ENCODE data around the gene SPINT2.

SPINT2 gene

DNA sequence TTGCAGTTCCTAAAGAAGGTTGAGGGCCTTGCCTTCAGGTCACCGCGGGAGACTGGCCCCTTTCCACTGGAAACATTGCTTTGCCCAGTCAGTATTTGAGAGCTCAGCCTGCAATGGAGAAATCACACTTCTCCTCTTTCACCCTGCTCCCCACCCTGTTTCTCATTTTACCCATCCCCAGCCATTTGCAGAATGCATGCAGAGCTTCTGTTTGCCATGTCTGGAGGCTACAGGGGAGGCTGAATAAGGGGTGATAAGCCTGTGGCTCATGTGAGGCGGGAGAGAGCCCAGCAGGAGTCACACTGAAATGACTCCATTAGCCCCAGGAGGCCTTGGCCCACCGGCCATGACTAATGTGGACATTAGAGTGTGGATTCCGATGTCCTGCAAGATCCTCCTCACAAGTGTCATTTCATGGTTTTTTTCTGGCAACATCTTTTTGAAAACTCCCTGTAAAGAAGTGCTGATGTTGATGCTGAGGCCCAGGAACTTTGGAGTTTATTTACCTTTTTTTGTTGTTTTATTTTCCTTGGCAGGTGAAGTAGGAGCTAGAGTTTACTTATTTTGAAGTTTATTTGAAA is 6.3 kb downstream of the SPINT2 start:
- no peak for DNase-seq

DNA sequence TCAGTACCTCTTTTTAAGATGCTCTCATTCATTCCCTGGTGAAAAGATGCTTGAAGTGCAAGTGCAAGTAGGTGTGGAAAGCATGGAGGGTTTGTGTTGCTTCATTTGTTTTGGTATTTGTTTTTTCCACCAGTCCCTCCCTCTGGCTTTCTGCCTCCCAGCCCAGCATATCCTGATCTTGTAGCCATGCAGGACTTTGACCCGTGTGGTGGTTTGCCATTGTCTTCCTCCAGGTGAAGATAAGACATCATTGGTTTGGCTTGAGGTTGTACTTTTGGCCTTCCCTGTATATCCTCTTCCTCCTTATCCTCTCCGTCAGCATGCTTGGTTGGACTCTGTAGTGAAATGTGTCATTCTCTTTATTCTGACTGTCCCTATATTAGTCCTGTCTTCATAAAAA is 9.1 kb downstream of the SPINT2 start:
- DNase-seq = no peak

DNA sequence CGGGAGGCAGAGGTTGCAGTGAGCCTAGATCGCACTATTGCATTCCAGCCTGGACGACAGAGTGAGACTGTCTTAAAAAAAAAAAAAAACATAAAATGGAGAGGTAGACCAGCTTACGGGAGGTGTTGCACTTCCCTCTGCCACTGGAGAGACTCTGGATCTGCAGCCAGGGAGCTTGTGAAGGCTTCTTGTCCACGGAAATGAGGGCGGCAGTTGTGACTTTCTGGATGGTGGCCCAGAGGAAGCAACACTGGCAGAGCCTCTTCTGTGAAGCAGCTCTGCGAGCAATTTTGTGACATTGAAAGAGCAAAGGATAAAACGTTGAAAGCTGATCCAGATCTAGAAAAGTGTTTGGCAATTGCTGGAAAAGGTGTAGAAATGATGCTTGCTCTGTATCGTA is 10.4 kb downstream of the SPINT2 start:
- DNase-seq = peak; percentile 62

DNA sequence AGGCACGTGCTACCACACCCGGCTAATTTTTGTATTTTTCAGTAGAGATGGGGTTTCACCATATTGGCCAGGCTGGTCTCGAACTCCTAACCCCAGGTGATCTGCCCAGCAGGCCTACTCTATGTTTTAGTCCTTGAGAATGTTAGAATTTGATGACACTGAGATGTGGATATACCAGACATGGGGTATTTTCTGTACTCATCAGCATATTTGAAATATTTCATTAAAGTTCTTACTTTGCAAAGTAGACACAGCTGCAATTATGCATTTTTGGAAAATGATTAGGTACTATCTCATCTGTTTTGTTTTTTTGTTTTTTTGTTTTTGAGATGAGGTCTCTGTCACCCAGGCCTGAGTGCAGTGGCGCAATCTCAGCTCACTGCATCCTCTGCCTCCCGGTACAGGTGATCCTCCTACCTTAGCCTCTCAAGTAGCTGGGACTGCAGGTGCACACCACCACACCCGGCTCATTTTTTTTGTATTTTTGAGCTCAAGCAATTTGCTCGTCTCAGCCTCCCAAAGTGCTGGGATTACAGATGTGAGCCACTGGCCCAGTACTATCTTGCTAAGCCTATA is 12.7 kb downstream of the SPINT2 start:
- DNase-seq = no peak

DNA sequence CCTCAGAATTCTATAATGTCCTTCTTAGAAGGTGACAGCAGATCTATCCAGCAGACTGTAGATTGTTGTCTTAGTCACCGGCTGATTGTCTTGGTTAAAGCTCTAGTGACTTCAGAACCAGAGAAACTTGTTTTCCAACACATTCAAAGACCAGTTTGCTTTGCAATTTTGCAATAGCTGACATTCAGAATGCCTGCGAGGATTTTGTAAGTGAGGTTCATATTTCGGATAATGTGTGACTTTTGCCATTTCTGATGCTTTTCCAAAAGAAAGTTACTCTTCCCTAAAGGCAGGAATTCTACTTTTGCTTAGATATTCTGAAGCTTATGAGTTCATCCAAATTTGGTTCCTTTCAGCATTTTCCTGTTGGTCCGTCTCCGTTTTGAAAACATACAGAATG is 13.2 kb downstream of the SPINT2 start:
- DNase-seq = no peak

DNA sequence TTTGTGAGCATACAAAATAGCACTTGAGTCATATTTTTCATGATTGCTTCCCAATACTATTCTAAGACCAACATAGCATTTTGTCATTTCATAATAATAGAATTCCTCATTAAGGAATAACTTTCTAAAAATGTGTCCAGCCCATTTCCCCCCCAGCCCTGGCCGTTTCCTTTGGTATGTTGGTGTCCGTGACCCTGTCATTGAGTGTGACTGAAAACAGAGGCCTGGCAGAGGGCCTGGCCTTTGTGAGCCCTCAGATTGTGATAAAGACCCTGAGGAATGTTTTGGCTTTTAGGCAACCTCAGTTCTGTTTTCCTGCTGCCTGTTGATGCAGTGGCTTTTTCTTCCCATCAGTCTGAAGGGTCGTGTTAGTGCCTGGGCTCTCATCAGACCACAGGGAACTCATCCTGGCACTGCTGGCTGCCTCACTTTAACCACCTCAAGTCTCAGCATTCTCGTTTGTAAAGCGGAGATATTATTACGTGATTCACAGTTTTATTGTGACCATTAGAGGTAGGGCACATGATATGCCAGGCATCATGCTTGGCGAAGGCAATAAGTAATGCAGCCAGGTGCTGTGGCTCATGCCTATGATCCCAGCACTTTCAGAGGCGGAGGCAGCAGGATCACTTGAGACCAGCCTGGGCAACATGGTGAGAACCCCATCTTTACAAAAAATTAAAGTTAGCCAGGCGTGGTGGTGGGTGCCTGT is 13.8 kb downstream of the SPINT2 start:
- no peak for DNase-seq

DNA sequence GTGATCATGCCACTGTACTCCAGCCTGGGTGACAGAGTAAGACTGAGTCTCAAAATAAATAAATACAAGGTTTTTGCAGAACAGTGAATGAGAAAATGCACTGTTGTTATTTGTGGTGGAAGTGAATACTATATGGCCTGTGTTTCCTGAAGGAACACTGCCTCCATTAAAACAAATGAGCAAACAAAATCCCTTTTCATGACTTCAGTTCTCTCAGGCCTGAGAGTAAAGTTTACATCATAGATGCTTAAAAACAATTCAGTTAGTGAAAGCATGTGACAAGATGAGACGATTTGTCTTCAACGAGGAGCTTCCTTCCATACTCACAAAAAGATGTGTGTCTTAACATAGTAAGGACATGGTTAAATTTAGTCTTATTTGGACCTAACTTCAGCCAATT is 14.4 kb downstream of the SPINT2 start:
- no peak for DNase-seq

DNA sequence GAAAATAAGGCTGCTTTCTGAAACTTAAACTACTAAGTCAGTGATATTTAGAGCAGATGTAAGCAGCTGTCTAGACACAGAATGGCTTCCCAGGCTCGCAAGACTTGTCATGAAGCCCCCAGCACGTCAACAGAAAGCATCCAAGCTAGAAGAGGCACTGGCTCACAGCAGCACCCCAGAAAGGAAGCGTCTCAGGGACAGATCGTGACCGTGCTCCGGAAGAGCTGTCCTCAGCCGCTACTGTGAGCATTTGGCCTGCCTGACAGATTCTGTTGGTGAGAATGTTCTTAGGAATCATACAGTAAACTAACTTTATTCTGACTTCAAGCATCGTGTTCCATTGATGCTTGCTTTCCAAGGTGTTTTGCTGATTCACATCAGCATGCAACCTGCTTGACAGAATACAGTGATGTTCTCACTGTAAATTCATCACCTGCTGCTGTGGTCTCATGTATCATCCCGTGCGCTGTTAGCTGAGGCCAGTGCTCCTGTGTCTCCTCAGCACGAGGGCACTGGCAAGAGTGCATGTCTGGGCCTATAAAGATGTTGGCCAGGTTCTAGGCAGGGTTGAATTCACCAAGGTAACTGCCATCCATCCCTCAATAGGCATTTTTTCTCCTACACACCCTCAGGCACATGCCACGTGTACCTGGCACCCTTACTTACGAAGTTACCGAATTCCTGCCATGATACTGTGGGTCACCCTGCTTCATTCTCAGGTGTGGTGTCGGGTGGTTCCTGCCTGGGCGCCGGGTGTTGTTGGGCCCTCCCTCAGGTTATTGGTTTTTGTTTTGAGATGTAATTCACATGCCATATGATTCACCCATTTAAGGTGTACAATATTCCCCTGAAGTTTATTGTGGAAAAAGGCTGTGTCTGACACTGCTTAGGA is 15.9 kb downstream of the SPINT2 start:
- no peak for DNase-seq

DNA sequence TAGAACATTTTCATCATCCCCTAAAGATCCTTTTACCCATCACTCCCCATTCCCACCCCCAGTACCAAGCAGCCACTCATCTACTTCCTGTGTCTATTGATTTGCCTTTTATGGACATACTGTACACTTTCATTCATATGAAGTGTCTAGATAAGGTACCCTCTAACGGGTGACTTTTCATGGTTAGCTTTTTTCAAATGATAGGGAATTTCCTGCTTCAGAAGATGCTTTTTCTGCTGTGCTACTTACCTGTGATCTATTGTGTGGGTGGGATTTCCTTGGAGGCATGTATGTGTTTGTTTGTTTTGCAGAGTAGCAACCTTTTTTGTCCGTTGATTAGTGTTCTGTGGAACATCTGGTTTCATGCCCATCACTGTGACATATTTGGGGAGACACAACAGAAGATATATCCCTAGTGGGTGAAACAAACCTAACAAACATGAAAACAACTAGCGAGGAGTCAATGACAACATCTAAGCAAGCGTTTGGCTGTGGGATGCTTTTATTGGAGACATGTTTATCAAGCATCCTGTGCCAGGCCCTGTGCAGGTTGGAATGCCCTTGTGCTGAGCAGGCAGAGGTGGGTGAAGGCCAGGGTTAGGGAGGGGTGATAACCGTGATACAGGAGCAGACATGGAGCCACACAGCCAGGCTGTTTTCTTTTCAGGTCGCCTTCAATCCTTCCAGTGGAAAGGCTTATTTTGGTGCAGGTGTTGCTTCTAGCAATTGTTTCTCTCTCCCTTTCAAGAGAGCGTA is 17.6 kb downstream of the SPINT2 start:
- DNase-seq = no peak

DNA sequence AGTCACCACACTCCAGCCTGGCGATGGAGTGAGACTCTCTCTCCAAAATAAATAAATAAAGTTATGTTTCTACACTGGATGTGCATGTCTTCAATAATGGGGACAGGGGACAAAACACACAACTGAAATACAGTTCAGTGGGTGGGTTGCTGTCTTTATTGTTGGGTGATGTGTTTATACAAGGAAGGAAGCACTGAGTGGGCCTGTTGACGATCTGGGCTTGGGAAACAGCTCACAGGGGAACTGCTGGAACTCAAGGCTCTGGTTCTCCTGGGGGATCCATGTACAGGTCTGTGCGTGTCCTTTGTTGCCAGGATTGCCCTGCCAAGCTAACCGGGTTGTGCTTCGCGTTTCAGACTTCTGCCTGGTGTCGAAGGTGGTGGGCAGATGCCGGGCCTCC is 18.9 kb downstream of the SPINT2 start:
- DNase-seq = no peak

DNA sequence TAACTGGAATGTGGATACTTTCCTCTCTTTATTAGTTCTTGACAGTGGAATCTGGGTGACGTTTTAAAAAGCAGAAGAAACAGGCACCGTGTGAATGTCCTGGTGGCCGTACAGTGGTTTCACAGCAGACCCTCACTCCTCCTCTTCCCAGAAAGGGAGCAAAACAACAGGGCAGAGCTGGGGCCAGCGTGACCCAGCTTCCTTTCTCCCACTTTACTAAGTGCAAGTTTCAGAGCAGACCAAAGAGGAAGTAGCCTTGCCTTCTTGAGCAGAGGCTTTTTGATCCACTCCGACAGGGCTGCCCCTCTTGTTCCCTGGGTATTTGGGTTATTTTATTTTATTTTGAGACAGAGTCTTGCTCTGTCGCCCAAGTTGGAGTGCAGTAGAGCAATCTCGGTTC is 20.0 kb downstream of the SPINT2 start:
- DNase-seq = no peak

DNA sequence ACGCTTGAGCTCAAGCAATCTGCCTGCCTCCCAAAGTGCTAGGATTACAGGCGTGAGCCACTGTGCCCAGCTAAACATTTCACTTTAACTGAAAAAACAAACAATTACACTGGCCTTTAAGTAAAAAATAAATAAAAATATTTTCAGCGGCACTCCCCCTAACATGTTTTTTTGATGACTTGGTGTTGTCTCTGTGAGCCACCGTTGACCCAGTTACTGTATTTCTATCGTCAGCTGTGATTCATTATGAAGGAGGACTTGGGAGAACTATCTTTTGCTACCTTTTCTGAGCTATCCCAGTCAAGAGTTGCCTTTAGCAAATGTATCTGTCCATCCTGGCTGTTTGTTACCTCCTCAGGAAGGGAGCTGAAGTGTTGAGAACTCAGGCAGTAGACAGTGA is 21.2 kb downstream of the SPINT2 start:
- DNase-seq = no peak

DNA sequence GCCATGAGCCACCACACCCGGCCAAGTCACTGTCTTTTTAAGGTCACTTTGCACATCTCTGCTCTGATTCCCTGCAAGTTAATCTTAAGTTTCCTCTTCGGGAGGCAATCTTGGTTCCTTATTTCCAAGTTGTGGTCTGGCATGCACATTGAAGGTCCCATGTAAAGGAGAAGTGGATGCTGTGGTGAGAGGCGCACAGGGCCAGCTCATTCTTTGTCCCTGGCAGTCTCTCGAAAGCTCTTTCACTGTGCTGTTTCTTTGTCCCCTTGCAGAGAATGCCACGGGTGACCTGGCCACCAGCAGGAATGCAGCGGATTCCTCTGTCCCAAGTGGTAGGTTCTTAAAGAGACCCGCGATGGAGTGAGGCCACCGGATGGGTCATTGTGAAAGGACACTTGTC is 23.2 kb downstream of the SPINT2 start:
- peak; percentile 24 for DNase-seq

DNA sequence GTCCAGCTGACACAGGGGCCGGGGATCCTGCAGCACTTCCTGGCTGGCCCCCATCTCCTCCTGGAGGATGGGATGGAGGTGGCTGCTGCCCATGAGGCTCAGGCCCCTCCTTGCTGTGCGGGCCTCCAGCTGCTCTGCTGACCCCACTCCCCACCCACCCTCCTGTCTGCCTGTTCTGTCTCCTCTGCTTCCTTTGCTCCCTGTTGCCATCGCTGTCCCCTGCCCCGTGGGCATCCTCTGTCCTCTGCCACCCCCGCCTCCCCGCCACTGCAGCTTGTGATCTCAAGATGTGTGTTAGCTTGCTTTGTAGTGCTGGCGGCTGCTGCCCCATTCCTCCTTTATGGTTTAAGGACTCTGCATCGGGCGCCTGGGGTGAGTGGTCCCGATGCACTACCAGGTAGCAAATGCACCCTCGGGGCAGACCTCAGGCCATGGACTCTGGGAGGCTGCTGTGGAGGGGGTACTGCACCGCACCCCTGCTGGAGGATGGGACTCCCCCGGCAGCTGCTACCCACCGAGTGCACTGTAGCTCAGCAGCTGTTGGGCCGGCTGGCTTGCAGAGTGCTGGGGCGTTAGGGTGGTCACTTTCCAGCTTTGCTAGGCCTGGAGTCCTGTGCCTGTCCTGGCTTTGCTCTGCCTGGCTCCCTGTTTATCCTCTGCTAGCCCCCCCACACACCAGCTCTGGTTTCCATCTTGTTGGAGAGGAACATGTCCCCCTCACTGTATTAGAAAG is 23.9 kb downstream of the SPINT2 start:
- no peak for DNase-seq

DNA sequence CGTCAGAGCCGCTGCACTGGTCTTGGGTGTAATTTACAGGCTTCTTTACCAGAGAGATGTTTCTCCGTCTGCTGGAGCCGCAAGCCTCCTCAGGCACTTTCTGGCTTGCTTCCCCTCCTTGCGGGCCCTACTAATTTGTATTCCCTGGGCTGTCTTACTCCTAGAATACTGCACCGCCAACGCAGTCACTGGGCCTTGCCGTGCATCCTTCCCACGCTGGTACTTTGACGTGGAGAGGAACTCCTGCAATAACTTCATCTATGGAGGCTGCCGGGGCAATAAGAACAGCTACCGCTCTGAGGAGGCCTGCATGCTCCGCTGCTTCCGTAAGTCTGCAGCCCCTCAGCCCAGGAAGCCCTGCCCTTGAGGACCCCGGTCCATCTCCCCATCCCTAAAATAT is 25.6 kb downstream of the SPINT2 start:
- no peak for DNase-seq

DNA sequence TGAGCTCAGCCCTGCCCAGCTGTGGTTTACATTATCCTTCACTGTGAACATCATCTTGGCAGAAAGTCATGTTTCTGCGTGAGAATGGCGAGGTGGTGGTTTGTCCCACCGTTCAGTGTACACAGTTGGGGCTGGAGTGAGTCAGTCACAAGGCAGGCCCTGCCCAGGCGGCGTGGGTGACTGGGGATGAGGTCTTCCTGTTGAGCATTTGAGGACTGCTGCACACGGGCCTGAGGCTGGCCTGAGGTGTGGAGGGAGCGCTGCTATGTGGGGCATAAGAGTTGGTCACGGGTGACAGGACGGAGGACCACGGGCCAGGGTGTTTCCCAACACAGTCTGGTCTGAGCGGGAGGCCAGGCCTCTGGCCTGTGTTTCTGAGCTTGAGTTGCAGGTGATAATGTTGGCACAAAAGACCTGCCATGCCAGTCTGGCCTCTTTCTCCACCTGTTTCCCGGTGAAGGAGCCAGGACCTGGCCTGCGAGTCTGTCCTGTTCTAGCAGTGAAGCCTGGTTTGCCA is 26.3 kb downstream of the SPINT2 start:
- DNase-seq = no peak

DNA sequence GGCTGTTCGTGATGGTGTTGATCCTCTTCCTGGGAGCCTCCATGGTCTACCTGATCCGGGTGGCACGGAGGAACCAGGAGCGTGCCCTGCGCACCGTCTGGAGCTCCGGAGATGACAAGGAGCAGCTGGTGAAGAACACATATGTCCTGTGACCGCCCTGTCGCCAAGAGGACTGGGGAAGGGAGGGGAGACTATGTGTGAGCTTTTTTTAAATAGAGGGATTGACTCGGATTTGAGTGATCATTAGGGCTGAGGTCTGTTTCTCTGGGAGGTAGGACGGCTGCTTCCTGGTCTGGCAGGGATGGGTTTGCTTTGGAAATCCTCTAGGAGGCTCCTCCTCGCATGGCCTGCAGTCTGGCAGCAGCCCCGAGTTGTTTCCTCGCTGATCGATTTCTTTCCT is 27.5 kb downstream of the SPINT2 start:
- no peak for DNase-seq

DNA sequence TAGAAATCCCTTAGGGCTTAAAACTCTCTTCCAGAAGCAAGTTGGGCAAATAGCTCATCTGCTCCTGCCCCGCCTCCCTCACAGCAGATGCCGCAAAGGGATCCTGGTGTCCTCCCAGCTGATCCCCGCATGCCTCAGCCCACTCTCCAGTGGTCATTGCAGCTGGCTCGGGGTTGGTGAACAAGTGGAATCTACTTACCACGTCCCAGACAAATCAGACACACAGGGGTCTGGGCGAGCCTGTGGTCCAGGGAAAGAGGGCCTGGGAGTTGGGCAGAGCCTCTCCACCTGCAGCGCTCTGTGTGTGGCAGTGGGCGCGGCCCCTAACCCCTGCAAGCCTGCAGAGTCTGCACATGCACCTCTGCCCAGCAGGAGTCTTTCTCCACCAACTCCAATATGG is 28.9 kb downstream of the SPINT2 start:
- no peak for DNase-seq

DNA sequence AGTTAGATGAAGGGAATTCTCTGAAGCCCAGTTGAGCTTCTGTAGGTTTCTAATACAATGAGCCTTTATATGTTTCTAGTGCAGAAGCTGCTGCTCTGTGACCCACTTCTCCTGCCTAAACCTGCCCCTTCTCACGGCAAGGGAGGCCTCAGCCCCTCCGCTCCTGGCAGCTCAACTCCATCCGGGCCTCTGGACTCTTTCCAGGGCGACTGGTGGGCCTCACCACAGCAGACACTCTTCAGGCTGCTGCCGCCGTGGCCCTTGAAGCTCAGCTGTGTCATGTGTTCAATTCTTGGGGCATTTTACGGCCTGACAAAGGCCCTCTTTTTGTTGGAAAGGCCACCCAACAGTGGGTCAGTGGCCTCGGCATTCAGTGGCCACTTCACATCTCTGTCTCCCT is 29.7 kb downstream of the SPINT2 start:
- peak; percentile 33 for DNase-seq

DNA sequence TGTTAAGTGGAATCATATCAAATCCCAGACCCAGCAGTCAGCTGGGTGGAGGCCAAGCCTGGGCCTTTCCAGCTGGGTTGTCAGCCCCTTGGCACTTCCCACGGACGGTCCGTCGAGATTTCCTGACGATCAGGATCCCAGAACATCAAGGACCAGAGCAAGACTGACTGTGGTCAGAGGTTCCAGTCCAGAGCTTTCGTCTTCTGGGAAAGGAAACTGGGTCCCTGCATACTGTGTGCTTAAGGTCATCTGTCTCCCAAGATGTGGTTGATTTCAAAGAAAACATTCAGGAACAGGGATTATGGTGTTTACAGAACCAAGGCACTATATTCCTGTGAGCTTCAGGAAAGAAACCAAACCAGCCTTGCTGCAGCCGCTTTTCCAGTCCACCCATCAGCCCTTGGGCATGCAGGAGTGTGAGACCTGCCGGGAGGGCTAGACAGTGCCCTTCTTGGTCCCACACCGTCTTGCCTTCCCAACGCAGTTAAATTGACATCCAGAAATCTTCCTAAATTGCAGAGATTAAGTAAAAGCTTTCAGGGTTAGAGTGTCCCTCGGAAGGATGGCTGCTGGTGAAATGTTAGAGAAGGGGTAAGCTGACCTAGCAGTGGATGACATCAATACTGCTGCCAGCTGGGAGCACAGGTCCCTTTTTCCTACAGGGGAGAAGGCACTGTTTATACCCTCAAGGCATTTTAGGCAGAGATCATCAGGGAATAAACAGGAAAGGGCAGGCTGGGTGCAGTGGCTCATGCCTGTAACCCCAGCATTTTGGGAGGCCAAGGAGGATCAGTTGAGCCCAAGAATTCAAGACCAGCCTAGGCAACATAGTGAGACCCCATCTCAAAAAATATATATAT is 34.7 kb downstream of the SPINT2 start:
- no peak for DNase-seq

All from midbrain (tissue), 1 donor.